PC-9 (cell line): ENCODE measurements around the gene ADAMTSL4.

Experiments used
- CTCF ChIP-seq: fragments of 200-600 bp; sonication (generic); conservative IDR thresholded peaks from 2 replicates; pipeline ENCODE4 v1.6.1; 2017; ENCODE audit warnings: mixed run types, antibody characterized with exemption, mild to moderate bottlenecking, moderate library complexity
- EZH2 ChIP-seq: fragments of 200-600 bp; sonication (generic); IDR thresholded peaks from 2 replicates; pipeline ENCODE4 v1.8.0; 2017; ENCODE audit warnings: antibody characterized with exemption, low read depth

GRCh38 chr1:150557813-150558212, 8.6 kb downstream of the ADAMTSL4 start:
- no peak for TF ChIP-seq CTCF
- TF ChIP-seq EZH2, result no peak
